ENCODE measurements around the gene NGEF.

DNA sequence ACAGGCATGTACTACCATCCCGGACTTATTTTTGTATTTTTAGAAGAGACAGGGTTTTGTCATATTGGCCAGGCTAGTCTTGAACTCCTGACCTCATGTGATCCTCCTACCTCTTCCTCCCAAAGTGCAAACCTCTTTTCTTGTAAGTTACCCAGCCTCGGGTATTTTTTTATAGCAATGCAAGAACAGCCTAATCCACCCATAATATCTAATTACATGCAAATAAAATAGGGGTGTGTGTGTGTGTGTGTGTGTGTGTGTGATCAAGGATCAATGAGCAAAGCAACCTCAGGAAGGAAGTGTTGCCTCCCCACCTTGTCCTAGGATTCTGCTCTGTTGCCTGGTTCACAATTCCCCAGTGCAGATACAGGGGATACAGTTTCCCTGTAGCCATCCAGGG, 45.6 kb downstream of the NGEF start:
- no peak for TF ChIP-seq EGR1 (IDR thresholded peaks at IDR 0.05; ENCODE audit: borderline replicate concordance in 1 of 2, low read depth in 2 of 2, low read length in 2 of 2)
- TF ChIP-seq, protein P1, sequence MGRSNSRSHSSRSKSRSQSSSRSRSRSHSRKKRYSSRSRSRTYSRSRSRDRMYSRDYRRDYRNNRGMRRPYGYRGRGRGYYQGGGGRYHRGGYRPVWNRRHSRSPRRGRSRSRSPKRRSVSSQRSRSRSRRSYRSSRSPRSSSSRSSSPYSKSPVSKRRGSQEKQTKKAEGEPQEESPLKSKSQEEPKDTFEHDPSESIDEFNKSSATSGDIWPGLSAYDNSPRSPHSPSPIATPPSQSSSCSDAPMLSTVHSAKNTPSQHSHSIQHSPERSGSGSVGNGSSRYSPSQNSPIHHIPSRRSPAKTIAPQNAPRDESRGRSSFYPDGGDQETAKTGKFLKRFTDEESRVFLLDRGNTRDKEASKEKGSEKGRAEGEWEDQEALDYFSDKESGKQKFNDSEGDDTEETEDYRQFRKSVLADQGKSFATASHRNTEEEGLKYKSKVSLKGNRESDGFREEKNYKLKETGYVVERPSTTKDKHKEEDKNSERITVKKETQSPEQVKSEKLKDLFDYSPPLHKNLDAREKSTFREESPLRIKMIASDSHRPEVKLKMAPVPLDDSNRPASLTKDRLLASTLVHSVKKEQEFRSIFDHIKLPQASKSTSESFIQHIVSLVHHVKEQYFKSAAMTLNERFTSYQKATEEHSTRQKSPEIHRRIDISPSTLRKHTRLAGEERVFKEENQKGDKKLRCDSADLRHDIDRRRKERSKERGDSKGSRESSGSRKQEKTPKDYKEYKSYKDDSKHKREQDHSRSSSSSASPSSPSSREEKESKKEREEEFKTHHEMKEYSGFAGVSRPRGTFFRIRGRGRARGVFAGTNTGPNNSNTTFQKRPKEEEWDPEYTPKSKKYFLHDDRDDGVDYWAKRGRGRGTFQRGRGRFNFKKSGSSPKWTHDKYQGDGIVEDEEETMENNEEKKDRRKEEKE (IDR thresholded peaks at IDR 0.05) = no peak
- no peak for TF ChIP-seq POLR2A (IDR thresholded peaks at IDR 0.05; ENCODE audit: low read depth, low read length)
- TF ChIP-seq FOS (IDR thresholded peaks at IDR 0.05; ENCODE audit: borderline replicate concordance, extremely low read depth, insufficient read length) = no peak
- TF ChIP-seq, protein P2, sequence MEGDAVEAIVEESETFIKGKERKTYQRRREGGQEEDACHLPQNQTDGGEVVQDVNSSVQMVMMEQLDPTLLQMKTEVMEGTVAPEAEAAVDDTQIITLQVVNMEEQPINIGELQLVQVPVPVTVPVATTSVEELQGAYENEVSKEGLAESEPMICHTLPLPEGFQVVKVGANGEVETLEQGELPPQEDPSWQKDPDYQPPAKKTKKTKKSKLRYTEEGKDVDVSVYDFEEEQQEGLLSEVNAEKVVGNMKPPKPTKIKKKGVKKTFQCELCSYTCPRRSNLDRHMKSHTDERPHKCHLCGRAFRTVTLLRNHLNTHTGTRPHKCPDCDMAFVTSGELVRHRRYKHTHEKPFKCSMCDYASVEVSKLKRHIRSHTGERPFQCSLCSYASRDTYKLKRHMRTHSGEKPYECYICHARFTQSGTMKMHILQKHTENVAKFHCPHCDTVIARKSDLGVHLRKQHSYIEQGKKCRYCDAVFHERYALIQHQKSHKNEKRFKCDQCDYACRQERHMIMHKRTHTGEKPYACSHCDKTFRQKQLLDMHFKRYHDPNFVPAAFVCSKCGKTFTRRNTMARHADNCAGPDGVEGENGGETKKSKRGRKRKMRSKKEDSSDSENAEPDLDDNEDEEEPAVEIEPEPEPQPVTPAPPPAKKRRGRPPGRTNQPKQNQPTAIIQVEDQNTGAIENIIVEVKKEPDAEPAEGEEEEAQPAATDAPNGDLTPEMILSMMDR (IDR thresholded peaks at IDR 0.05 in 2 of 3, conservative IDR thresholded peaks at IDR 0.05 in 1 of 3; ENCODE audit: control insufficient read depth in 2 of 3, extremely low read depth in 1 of 3, insufficient read depth in 1 of 3, low read depth in 3 of 3, low read length in 3 of 3) = no peak
- no peak for TF ChIP-seq MTA3 (IDR thresholded peaks at IDR 0.05; ENCODE audit: borderline replicate concordance, low read length)
- TF ChIP-seq, protein P3, sequence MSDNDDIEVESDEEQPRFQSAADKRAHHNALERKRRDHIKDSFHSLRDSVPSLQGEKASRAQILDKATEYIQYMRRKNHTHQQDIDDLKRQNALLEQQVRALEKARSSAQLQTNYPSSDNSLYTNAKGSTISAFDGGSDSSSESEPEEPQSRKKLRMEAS (IDR thresholded peaks at IDR 0.05; ENCODE audit: low read depth, low read length) = no peak
- TF ChIP-seq, protein P4, sequence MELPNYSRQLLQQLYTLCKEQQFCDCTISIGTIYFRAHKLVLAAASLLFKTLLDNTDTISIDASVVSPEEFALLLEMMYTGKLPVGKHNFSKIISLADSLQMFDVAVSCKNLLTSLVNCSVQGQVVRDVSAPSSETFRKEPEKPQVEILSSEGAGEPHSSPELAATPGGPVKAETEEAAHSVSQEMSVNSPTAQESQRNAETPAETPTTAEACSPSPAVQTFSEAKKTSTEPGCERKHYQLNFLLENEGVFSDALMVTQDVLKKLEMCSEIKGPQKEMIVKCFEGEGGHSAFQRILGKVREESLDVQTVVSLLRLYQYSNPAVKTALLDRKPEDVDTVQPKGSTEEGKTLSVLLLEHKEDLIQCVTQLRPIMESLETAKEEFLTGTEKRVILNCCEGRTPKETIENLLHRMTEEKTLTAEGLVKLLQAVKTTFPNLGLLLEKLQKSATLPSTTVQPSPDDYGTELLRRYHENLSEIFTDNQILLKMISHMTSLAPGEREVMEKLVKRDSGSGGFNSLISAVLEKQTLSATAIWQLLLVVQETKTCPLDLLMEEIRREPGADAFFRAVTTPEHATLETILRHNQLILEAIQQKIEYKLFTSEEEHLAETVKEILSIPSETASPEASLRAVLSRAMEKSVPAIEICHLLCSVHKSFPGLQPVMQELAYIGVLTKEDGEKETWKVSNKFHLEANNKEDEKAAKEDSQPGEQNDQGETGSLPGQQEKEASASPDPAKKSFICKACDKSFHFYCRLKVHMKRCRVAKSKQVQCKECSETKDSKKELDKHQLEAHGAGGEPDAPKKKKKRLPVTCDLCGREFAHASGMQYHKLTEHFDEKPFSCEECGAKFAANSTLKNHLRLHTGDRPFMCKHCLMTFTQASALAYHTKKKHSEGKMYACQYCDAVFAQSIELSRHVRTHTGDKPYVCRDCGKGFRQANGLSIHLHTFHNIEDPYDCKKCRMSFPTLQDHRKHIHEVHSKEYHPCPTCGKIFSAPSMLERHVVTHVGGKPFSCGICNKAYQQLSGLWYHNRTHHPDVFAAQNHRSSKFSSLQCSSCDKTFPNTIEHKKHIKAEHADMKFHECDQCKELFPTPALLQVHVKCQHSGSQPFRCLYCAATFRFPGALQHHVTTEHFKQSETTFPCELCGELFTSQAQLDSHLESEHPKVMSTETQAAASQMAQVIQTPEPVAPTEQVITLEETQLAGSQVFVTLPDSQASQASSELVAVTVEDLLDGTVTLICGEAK (IDR thresholded peaks at IDR 0.05; ENCODE audit: borderline replicate concordance) = no peak
- TF ChIP-seq SUPT20H (IDR thresholded peaks at IDR 0.05; ENCODE audit: borderline replicate concordance, control insufficient read depth, low read depth, low read length) = no peak
- TF ChIP-seq ETV6 (conservative IDR thresholded peaks at IDR 0.05 in 1 of 2, IDR thresholded peaks at IDR 0.05 in 1 of 2; ENCODE audit: borderline replicate concordance in 1 of 2, low read depth in 1 of 2) = no peak
- no peak for TF ChIP-seq EP300 (IDR thresholded peaks at IDR 0.05; ENCODE audit: borderline replicate concordance in 1 of 2, control insufficient read depth in 1 of 2, low read depth in 2 of 2, low read length in 2 of 2)
- no peak for TF ChIP-seq ZNF384 (IDR thresholded peaks at IDR 0.05; ENCODE audit: borderline replicate concordance, low read depth, low read length)
- no peak for TF ChIP-seq HDAC2 (IDR thresholded peaks at IDR 0.05)
- no peak for TF ChIP-seq SIN3A (IDR thresholded peaks at IDR 0.05; ENCODE audit: low read depth, low read length)
